Transverse colon (tissue), 4 donors: ENCODE results near the gene MEF2D.

Source experiments
- EP300 ChIP-seq: sonication (generic); formaldehyde crosslinking; IDR thresholded peaks from one replicate; pipeline ENCODE4 v1.6.1; 2017; ENCODE audit warnings: antibody characterized with exemption, low read depth
- POLR2A ChIP-seq: fragments of 450-650 bp; IDR thresholded peaks from one replicate; pipeline ENCODE4 v1.6.1; 2016; ENCODE audit warnings: antibody characterized with exemption, mild to moderate bottlenecking, moderate library complexity
- POLR2AphosphoS5 ChIP-seq, 3 donors: sonication (generic); formaldehyde crosslinking; IDR thresholded peaks; one replicate each; pipeline ENCODE4 v1.6.1; 2016; ENCODE audit warnings: antibody characterized with exemption in 3 of 3
- TF ChIP-seq, protein P1 (sequence below), 5 experiments: fragments of 200-600 bp in 3 of 5; fragments of 450-650 bp in 2 of 5; sonication (generic) in 3 of 5; IDR thresholded peaks; 1 replicate in 2 of 5; 2 replicates in 3 of 5; pipeline ENCODE4 v1.5.1; 2016 to 2017; ENCODE audit warnings: antibody characterized with exemption in 5 of 5, inconsistent platforms in 3 of 5, mild to moderate bottlenecking in 2 of 5, moderate library complexity in 1 of 5

DNA sequence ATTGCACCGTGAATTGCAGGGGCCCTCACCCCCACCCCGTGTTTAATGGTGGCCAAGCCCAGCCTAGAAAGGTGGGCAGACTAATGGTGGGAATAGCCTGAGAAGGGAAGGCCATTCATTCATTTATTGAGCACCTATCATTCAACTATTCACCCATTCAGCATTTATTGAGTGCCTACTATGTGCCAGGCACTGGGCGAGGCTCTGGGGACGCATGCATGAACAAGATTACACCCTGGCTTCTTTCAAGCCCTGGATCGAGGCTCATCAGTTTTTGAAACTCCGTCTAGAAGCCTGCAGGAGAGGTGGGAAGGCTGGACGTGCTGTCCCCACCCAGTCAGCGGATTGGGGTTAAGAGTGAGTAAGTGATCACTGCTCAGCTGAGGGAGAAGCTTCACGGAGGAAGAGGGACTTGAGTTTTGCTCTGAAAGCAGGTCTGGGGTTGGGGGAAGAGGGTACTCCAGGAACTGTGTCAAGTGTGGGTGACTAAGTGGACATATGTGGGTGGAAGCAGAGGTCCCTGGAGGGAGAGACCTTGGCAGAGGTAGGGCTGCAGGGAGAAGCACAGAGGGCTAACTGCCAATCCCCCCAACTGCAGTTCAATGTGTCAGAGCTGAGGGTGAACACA lies 35.6 kb downstream of the MEF2D start:
- TF ChIP-seq, protein P1, sequence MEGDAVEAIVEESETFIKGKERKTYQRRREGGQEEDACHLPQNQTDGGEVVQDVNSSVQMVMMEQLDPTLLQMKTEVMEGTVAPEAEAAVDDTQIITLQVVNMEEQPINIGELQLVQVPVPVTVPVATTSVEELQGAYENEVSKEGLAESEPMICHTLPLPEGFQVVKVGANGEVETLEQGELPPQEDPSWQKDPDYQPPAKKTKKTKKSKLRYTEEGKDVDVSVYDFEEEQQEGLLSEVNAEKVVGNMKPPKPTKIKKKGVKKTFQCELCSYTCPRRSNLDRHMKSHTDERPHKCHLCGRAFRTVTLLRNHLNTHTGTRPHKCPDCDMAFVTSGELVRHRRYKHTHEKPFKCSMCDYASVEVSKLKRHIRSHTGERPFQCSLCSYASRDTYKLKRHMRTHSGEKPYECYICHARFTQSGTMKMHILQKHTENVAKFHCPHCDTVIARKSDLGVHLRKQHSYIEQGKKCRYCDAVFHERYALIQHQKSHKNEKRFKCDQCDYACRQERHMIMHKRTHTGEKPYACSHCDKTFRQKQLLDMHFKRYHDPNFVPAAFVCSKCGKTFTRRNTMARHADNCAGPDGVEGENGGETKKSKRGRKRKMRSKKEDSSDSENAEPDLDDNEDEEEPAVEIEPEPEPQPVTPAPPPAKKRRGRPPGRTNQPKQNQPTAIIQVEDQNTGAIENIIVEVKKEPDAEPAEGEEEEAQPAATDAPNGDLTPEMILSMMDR (IDR thresholded peaks at IDR 0.05): no peak
- TF ChIP-seq POLR2A: no peak
- TF ChIP-seq EP300: no peak
- no peak for TF ChIP-seq POLR2AphosphoS5 (IDR thresholded peaks at IDR 0.05)
